Body of pancreas (tissue), 4 donors: ENCODE measurements around the gene COG2. TPM values are rescaled to one million over a fixed set of nuclear protein-coding genes. Genes with fewer than 3 reads are reported as not detected.

ENCODE experiments used
- ATAC-seq: fragments of 150-250 bp; one replicate; pipeline ENCODE4 v1.9.1; 2016
- DNase-seq, 4 donors: peaks; one replicate each; pipeline ENCODE4 v3.0.0-alpha.2; 2019
- H3K27ac ChIP-seq, 4 donors: fragments of 200-600 bp; sonication (generic); 1 replicate in 3 of 4; 2 replicates in 1 of 4; pipeline versions ENCODE4 v1.5.1 to v1.6.1; 2016 to 2019; ENCODE audit warnings: mild to moderate bottlenecking in 1 of 4, mixed read lengths in 1 of 4, moderate library complexity in 1 of 4
- H3K27me3 ChIP-seq, 2 donors: fragments of 200-600 bp; sonication (generic); one replicate each; pipeline ENCODE4 v1.6.0; 2016; ENCODE audit warnings: mild to moderate bottlenecking in 1 of 2
- H3K36me3 ChIP-seq, 2 donors: fragments of 200-600 bp; sonication (generic); replicated peaks in 1 of 2; 2 replicates each; pipeline ENCODE4 v1.5.1; 2016; ENCODE audit warnings: low read depth in 2 of 2; ENCODE audit not compliant: insufficient read depth in 1 of 2
- H3K4me1 ChIP-seq: fragments of 200-600 bp; sonication (generic); one replicate; pipeline ENCODE4 v1.6.0; 2016
- H3K4me3 ChIP-seq, 2 donors: fragments of 200-600 bp; sonication (generic); 1 replicate in 1 of 2; 2 replicates in 1 of 2; pipeline ENCODE4 v1.5.1; 2016 to 2019
- H3K9me3 ChIP-seq, 3 donors: fragments of 200-600 bp; sonication (generic); 1 replicate in 2 of 3; 2 replicates in 1 of 3; pipeline ENCODE4 v1.5.1; 2016
- CTCF ChIP-seq, 7 experiments: fragments of 450-650 bp in 4 of 7; fragments of 200-600 bp in 3 of 7; sonication (generic) in 3 of 7; IDR thresholded peaks; one replicate each; pipeline ENCODE4 v1.5.1; 2016 to 2019; ENCODE audit warnings: antibody characterized with exemption in 7 of 7
- POLR2A ChIP-seq, 3 donors: fragments of 450-650 bp; IDR thresholded peaks; one replicate each; pipeline ENCODE4 v1.6.1; 2016; ENCODE audit warnings: antibody characterized with exemption in 3 of 3, mild to moderate bottlenecking in 2 of 3
- WGBS, 2 donors: methylation state at CpG; one replicate each; pipeline ENCODE4 v1.1.5; 2017; 5-methylcytosine and 5-hydroxymethylcytosine counted together
- intact Hi-C: fragments of 100-400 bp; cut with DNase I; formaldehyde crosslinking; loops from one replicate; pipeline ENCODE4 v1.15.1; 2023
- total RNA-seq, 2 donors: library from RNA; depleted of rRNA; stranded (reverse); fragments of >200 nt; gene quantifications; one replicate each; pipeline ENCODE4 v1.1.0, GENCODE V29; 2016

Gene COG2
- total RNA-seq, 2 donors from 2014 or later, result 13.7 to 26.0 TPM

- DNase-seq, result no peak
- TF ChIP-seq POLR2A (IDR thresholded peaks at IDR 0.05), result no peak
- Histone ChIP-seq H3K36me3 (peaks cover 0 to 8% of the 10 kb centered on the region in 2 donors), H3K9me3 (no peaks in the 10 kb centered on the region), H3K27me3 (no peaks in the 10 kb centered on the region), H3K4me1 (no peaks in the 10 kb centered on the region), H3K27ac (no peak overlapping the region), H3K4me3 (no peak overlapping the region)
- ATAC-seq, result no peak
- 97 to 100% methylated on average over 2 of the region's 2 CpGs for WGBS, 2 donors
- intact Hi-C loops, result no loop called here
Observed at GRCh38 chr1:230658691-230659090, 16.4 kb downstream of the COG2 start.

GRCh38 chr1:230661976-230662375 lies 19.7 kb downstream of the COG2 start:
- Histone ChIP-seq H3K9me3 (no peaks in the 10 kb centered on the region), H3K36me3 (peaks cover 0 to 24% of the 10 kb centered on the region in 2 donors), H3K4me1 (no peaks in the 10 kb centered on the region), H3K4me3 (no peak overlapping the region), H3K27ac (no peak overlapping the region), H3K27me3 (no peaks in the 10 kb centered on the region)
- intact Hi-C loops, result no loop called here
- DNase-seq, result no peak
- no peak for ATAC-seq
- TF ChIP-seq CTCF (IDR thresholded peaks at IDR 0.05) (no peak), POLR2A (IDR thresholded peaks at IDR 0.05) (no peak)
- 75 to 87% methylated on average over 4 of the region's 4 CpGs for WGBS, 2 donors

GRCh38 chr1:230668227-230668626 lies 25.9 kb downstream of the COG2 start:
- ATAC-seq (no peak), DNase-seq (no peak)
- Histone ChIP-seq H3K36me3 (peaks cover 0 to 35% of the 10 kb centered on the region in 2 donors), H3K27ac (no peak overlapping the region), H3K4me1 (peaks cover 9% of the 10 kb centered on the region), H3K9me3 (no peaks in the 10 kb centered on the region), H3K4me3 (no peak overlapping the region), H3K27me3 (no peaks in the 10 kb centered on the region)
- 89 to 91% methylated on average over 6 of the region's 6 CpGs for WGBS, 2 donors
- no peak for TF ChIP-seq POLR2A (IDR thresholded peaks at IDR 0.05)
- no peak for TF ChIP-seq CTCF (IDR thresholded peaks at IDR 0.05)
- intact Hi-C loops, result no loop called here

GRCh38 chr1:230669543-230669942 lies 27.3 kb downstream of the COG2 start:
- no peak for TF ChIP-seq POLR2A (IDR thresholded peaks at IDR 0.05)
- peaks cover 0 to 32% of the 10 kb centered on the region in 2 donors for H3K36me3 ChIP-seq
- H3K4me3 ChIP-seq, result no peak overlapping the region
- no peaks in the 10 kb centered on the region for H3K9me3 ChIP-seq
- H3K4me1 ChIP-seq, result peaks cover 19% of the 10 kb centered on the region
- no peaks in the 10 kb centered on the region for H3K27me3 ChIP-seq
- H3K27ac ChIP-seq, result no peak overlapping the region
- no peak for DNase-seq
- no peak for ATAC-seq
- intact Hi-C loops, result no loop called here
- 89 to 94% methylated on average over 8 of the region's 8 CpGs for WGBS, 2 donors

GRCh38 chr1:230674581-230674980 lies 32.3 kb downstream of the COG2 start:
- peaks cover 0 to 10% of the 10 kb centered on the region in 2 donors for H3K36me3 ChIP-seq
- H3K4me1 ChIP-seq, result peaks cover 19% of the 10 kb centered on the region
- intact Hi-C loops, result no loop called here
- ATAC-seq, result no peak
- H3K27me3 ChIP-seq, result no peaks in the 10 kb centered on the region
- 84 to 91% methylated on average over 2 of the region's 2 CpGs for WGBS, 2 donors
- TF ChIP-seq CTCF (IDR thresholded peaks at IDR 0.05) (no peak), POLR2A (IDR thresholded peaks at IDR 0.05) (no peak)
- H3K27ac ChIP-seq, result no peak overlapping the region
- no peak for DNase-seq
- H3K4me3 ChIP-seq, result no peak overlapping the region
- H3K9me3 ChIP-seq, result no peaks in the 10 kb centered on the region

GRCh38 chr1:230677200-230677599 lies 34.9 kb downstream of the COG2 start:
- no peaks in the 10 kb centered on the region for H3K9me3 ChIP-seq
- peaks cover 0 to 2% of the 10 kb centered on the region in 2 donors for H3K36me3 ChIP-seq
- no peaks in the 10 kb centered on the region for H3K27me3 ChIP-seq
- peaks cover 42% of the 10 kb centered on the region for H3K4me1 ChIP-seq
- ATAC-seq (no peak), DNase-seq (no peak)
- no peak overlapping the region for H3K4me3 ChIP-seq
- 69 to 81% methylated on average over 1 of the region's 1 CpG for WGBS, 2 donors
- intact Hi-C loops, result no loop called here
- TF ChIP-seq POLR2A (IDR thresholded peaks at IDR 0.05) (no peak), CTCF (IDR thresholded peaks at IDR 0.05) (no peak)
- H3K27ac ChIP-seq, result no peak overlapping the region
